A549 (cell line): ENCODE measurements around the gene ZNF586.

Experiments used
- CHD2 ChIP-seq: fragments of 150-350 bp; IDR thresholded peaks from 2 replicates; pipeline ENCODE4 v1.6.1; 2014; ENCODE audit warnings: low read length; ENCODE audit not compliant: partially characterized antibody
- CTCF ChIP-seq: fragments of >200 bp; sonication (Bioruptor Twin); formaldehyde crosslinking; IDR thresholded peaks from 3 replicates; pipeline ENCODE4 v1.5.1; 2016
- EHMT2 ChIP-seq: fragments of 200-600 bp; sonication (generic); IDR thresholded peaks from 2 replicates; pipeline ENCODE4 v1.6.1; 2016; ENCODE audit warnings: antibody characterized with exemption, low read depth, mild to moderate bottlenecking, moderate library complexity
- EP300 ChIP-seq, 2 experiments: fragments of >200 bp; sonication (Bioruptor Twin); formaldehyde crosslinking; IDR thresholded peaks; 2 replicates in 1 of 2; 3 replicates in 1 of 2; pipeline ENCODE4 v1.6.1; 2016 to 2017
- JUNB ChIP-seq: fragments of >200 bp; sonication (Bioruptor Twin); formaldehyde crosslinking; IDR thresholded peaks from 2 replicates; pipeline ENCODE4 v1.6.1; 2016
- RCOR1 ChIP-seq: fragments of 150-350 bp; IDR thresholded peaks from 2 replicates; pipeline ENCODE4 v1.6.1; 2014; ENCODE audit warnings: antibody characterized with exemption, low read length, low read depth
- TF ChIP-seq, protein P1 (sequence below): fragments of 150-350 bp; IDR thresholded peaks from 2 replicates; pipeline ENCODE4 v1.6.1; 2014; ENCODE audit warnings: low read depth, mild to moderate bottlenecking, low read length

- TF ChIP-seq, protein P1, sequence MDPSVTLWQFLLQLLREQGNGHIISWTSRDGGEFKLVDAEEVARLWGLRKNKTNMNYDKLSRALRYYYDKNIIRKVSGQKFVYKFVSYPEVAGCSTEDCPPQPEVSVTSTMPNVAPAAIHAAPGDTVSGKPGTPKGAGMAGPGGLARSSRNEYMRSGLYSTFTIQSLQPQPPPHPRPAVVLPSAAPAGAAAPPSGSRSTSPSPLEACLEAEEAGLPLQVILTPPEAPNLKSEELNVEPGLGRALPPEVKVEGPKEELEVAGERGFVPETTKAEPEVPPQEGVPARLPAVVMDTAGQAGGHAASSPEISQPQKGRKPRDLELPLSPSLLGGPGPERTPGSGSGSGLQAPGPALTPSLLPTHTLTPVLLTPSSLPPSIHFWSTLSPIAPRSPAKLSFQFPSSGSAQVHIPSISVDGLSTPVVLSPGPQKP: no peak
- no peak for TF ChIP-seq JUNB
- TF ChIP-seq EP300 (IDR thresholded peaks at IDR 0.05): no peak
- no peak for TF ChIP-seq CTCF
- no peak for TF ChIP-seq RCOR1
- TF ChIP-seq CHD2: no peak
- TF ChIP-seq EHMT2: no peak
These were observed 10.4 kb upstream of the ZNF586 start for GRCh38 chr19:57759096-57759495.
